PC-3 (cell line): ENCODE results near the gene ALG1L2. TPM values are rescaled to one million over a fixed set of nuclear protein-coding genes. Genes with fewer than 3 reads are reported as not detected.
"Not testable (repeated sequence)": the region's sequence is repeated elsewhere in the genome, so short reads cannot be mapped to it uniquely, and the experiment has no call there.

Source experiments
- ATAC-seq: fragments of 200-7000 bp; cut with Tn5 transposase; 2 replicates; pipeline ENCODE4 v1.9.1; 2020; ENCODE audit warnings: mild to moderate bottlenecking, moderate library complexity
- BruUV-seq: library from RNA; stranded (reverse); fragments of 400-500 nt; replicated peaks from 2 replicates; lab custom pipeline; 2021; lab: Mats Ljungman, UMichigan
- CTCF ChIA-PET: fragments of 300-600 bp; sonication (Branson Sonifier 250); formaldehyde crosslinking; loops from one replicate; lab custom pipeline; 2022; ENCODE audit warnings: antibody characterized with exemption; lab: Charles Lee
- POLR2A ChIA-PET: fragments of 300-600 bp; sonication (Branson Sonifier 250); formaldehyde crosslinking; loops from one replicate; lab custom pipeline; 2022; ENCODE audit warnings: antibody characterized with exemption; ENCODE audit not compliant: unreplicated experiment; lab: Charles Lee
- DNase-seq: peaks from one replicate; pipeline ENCODE4 v3.0.0-alpha.2; 2015
- H2AFZ ChIP-seq: fragments of 300-600 bp; sonication (generic); 2 replicates; pipeline ENCODE4 v1.6.0; 2016; ENCODE audit warnings: antibody characterized with exemption, low read length
- H3F3A ChIP-seq: fragments of 300-600 bp; sonication (generic); one replicate; pipeline ENCODE4 v1.6.0; 2017; ENCODE audit warnings: antibody characterized with exemption, low read length, control low read depth, mild to moderate bottlenecking; ENCODE audit not compliant: unreplicated experiment
- H3K27ac ChIP-seq: fragments of 300-600 bp; sonication (generic); 2 replicates; pipeline ENCODE4 v1.5.1; 2016; ENCODE audit warnings: mild to moderate bottlenecking, low read length
- H3K27me3 ChIP-seq: fragments of 300-600 bp; sonication (generic); 2 replicates; pipeline ENCODE4 v1.6.1; 2016; ENCODE audit warnings: low read length, mixed read lengths
- H3K36me3 ChIP-seq: fragments of 300-600 bp; sonication (generic); 2 replicates; pipeline ENCODE4 v1.6.1; 2016; ENCODE audit warnings: low read depth, mixed run types, low read length, mixed read lengths
- H3K4me1 ChIP-seq: fragments of 300-600 bp; sonication (generic); 2 replicates; pipeline ENCODE4 v1.5.1; 2016; ENCODE audit warnings: low read length; ENCODE audit not compliant: insufficient read depth
- H3K4me2 ChIP-seq: fragments of 300-600 bp; sonication (generic); 2 replicates; pipeline ENCODE4 v1.6.0; 2016; ENCODE audit warnings: low read length
- H3K4me3 ChIP-seq: fragments of 300-600 bp; sonication (generic); 2 replicates; pipeline ENCODE4 v1.5.1; 2016; ENCODE audit warnings: mild to moderate bottlenecking, low read length, mixed read lengths
- H3K79me2 ChIP-seq: fragments of 300-600 bp; sonication (generic); 2 replicates; pipeline ENCODE4 v1.6.1; 2017; ENCODE audit warnings: low read length, mixed read lengths
- H3K9ac ChIP-seq: fragments of 300-600 bp; sonication (generic); 2 replicates; pipeline ENCODE4 v1.6.0; 2016; ENCODE audit warnings: mild to moderate bottlenecking, low read length
- H3K9me2 ChIP-seq: fragments of 300-600 bp; sonication (generic); replicated peaks from 2 replicates; pipeline ENCODE4 v1.6.1; 2016; ENCODE audit warnings: mixed run types, low read length, mixed read lengths
- H3K9me3 ChIP-seq: fragments of 300-600 bp; sonication (generic); 2 replicates; pipeline ENCODE4 v1.6.1; 2016; ENCODE audit warnings: low read length, mixed read lengths
- H4K20me1 ChIP-seq: fragments of 300-600 bp; sonication (generic); 2 replicates; pipeline ENCODE4 v1.6.1; 2016; ENCODE audit warnings: low read length, mixed read lengths
- CTCF ChIP-seq: fragments of 300-600 bp; sonication (generic); conservative IDR thresholded peaks from 2 replicates; pipeline ENCODE4 v1.5.1; 2017; ENCODE audit warnings: antibody characterized with exemption, low read depth, mild to moderate bottlenecking, low read length
- EZH2 ChIP-seq: fragments of 300-600 bp; sonication (generic); IDR thresholded peaks from one replicate; pipeline ENCODE4 v1.6.1; 2017; ENCODE audit warnings: antibody characterized with exemption, mild to moderate bottlenecking, low read length; ENCODE audit not compliant: unreplicated experiment
- EZH2phosphoT487 ChIP-seq: fragments of 300-600 bp; sonication (generic); IDR thresholded peaks from 2 replicates; pipeline ENCODE4 v1.6.1; 2018; ENCODE audit warnings: mild to moderate bottlenecking, antibody characterized with exemption, low read length, borderline replicate concordance
- intact Hi-C: fragments of 100-400 bp; cut with micrococcal nuclease; formaldehyde crosslinking; loops from 2 replicates; pipeline ENCODE4 v1.9.0; 2023
- total RNA-seq: library from RNA; depleted of rRNA; stranded (reverse); fragments of >200 nt; gene quantifications from 2 replicates; pipeline ENCODE4 v1.2.3, GENCODE V29; 2014

ALG1L2 gene
- total RNA-seq, 1 experiment from 2014 or later, result not detected

- H3K9ac ChIP-seq, ATAC-seq, H3K4me1 ChIP-seq, H3K27me3 ChIP-seq, H3K9me2 ChIP-seq, H3K27ac ChIP-seq, DNase-seq, H3K79me2 ChIP-seq, CTCF ChIA-PET, BruUV-seq, H3K9me3 ChIP-seq, H2AFZ ChIP-seq, intact Hi-C loops, H3K4me2 ChIP-seq, POLR2A ChIA-PET, H3K4me3 ChIP-seq, H3K36me3 ChIP-seq, H3F3A ChIP-seq, H4K20me1 ChIP-seq: not testable (repeated sequence)
Measured at GRCh38 chr3:130058267-130058657, 23.4 kb upstream of the ALG1L2 start.

DNA sequence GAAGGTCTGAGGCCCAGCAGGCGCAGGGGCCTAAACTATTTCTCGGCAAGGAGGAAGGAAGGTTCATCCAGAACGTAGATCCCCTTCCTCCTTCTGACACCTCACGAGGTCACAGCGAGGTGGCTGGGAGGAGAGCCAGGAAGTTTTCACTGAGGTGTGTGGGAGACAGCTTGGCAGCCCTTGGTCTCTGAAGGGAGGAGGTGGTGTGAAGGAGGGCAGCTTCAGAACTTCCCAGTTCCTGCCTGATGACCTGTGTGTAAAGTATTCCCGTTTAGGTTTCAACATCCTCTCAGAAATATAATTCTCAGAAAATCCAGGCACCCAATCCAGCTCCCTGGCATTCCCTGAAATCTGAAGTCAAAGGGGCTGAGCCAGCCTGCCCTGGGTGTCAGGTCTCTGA is 22.9 kb upstream of the ALG1L2 start:
- not testable (repeated sequence) for H3K4me2 ChIP-seq, DNase-seq

GRCh38 chr3:130059162-130059561 is 22.5 kb upstream of the ALG1L2 start:
- not testable (repeated sequence) for ATAC-seq

More for the DNA sequence above, 22.9 kb upstream of the ALG1L2 start:
- POLR2A ChIA-PET, intact Hi-C loops, H3K27ac ChIP-seq, H3K9me2 ChIP-seq, H3K4me3 ChIP-seq, H4K20me1 ChIP-seq, H3F3A ChIP-seq, H3K27me3 ChIP-seq, H3K4me1 ChIP-seq, H3K9me3 ChIP-seq, BruUV-seq, H2AFZ ChIP-seq, H3K9ac ChIP-seq, CTCF ChIA-PET, H3K36me3 ChIP-seq, H3K79me2 ChIP-seq, ATAC-seq: not testable (repeated sequence)

DNA sequence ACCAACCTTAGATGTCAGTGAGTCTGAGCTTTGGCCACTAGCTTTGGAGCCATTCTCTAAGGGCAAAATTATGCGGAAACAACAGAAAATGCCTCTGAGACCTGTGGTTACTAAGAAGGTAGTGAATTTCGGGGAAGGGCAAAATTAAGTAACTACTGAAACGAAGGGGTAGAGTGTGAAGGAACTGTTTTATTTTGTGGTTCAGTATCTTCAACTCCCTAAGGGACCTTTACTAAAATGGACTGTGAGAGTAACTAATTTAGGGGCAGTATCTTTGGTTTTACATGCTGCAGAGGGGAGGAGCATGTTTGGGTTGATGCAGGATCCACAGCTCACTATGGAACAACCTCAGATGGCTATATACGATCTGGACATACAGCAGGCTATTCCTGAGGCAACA is 8.0 kb upstream of the ALG1L2 start:
- H3K9me3 ChIP-seq, result no peaks in the 10 kb centered on the region
- H3F3A ChIP-seq, result no peaks in the 10 kb centered on the region
- no peak overlapping the region for H2AFZ ChIP-seq
- no peak overlapping the region for H3K27ac ChIP-seq
- POLR2A ChIA-PET, result no interaction called here
- no peaks in the 10 kb centered on the region for H4K20me1 ChIP-seq
- CTCF ChIA-PET, result no interaction called here
- H3K9me2 ChIP-seq, result no peaks in the 10 kb centered on the region
- no peak for TF ChIP-seq EZH2phosphoT487
- no peak for TF ChIP-seq CTCF
- TF ChIP-seq EZH2, result no peak
- ATAC-seq (no peak), DNase-seq (no peak)
- H3K4me3 ChIP-seq, result no peak overlapping the region
- intact Hi-C loops, result no loop called here
- no peaks in the 10 kb centered on the region for H3K4me1 ChIP-seq
- no peaks in the 10 kb centered on the region for H3K36me3 ChIP-seq
- H3K27me3 ChIP-seq, result no peaks in the 10 kb centered on the region
- no peaks in the 10 kb centered on the region for H3K79me2 ChIP-seq
- no peak overlapping the region for H3K9ac ChIP-seq
- no peak overlapping the region for H3K4me2 ChIP-seq
- no TSS peak for BruUV-seq

More at GRCh38 chr3:130059162-130059561, 22.5 kb upstream of the ALG1L2 start:
- H3F3A ChIP-seq, CTCF ChIA-PET, H3K4me1 ChIP-seq, H2AFZ ChIP-seq, H3K36me3 ChIP-seq, H3K79me2 ChIP-seq, H3K4me2 ChIP-seq, intact Hi-C loops, POLR2A ChIA-PET, H3K9me3 ChIP-seq, H4K20me1 ChIP-seq, DNase-seq, H3K27me3 ChIP-seq, H3K9me2 ChIP-seq, BruUV-seq, H3K27ac ChIP-seq, H3K9ac ChIP-seq, H3K4me3 ChIP-seq: not testable (repeated sequence)
